Anterior cingulate cortex (tissue), 58 donors: ENCODE results near the gene IQCH.
"Not testable (repeated sequence)": the region's sequence is repeated elsewhere in the genome, so short reads cannot be mapped to it uniquely, and the experiment has no call there.

ENCODE experiments used
- DNase-seq, 58 donors: peaks; one replicate each; lab custom pipeline; 2025; lab: John Stamatoyannopoulos, UW

Gene IQCH

DNA sequence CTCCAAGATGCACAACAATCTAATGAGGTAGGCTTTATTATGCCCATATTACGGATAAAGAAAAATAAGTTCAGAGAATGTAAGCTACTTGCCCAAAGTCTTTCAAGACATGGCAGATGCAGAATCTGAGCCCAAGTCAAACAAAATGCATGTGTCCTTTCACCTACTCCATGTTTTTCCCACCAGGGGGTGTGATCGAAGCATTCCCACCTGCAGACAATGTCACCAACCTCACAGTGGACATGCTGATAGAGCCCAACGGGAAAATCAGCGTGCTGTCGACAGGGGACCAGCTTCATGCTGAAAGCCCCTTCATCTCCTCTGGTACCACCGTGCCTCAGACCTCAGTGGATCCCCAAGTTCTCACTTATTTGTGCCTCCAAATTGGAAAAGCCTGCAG, 166.5 kb downstream of the IQCH start:
- DNase-seq = no peak

DNA sequence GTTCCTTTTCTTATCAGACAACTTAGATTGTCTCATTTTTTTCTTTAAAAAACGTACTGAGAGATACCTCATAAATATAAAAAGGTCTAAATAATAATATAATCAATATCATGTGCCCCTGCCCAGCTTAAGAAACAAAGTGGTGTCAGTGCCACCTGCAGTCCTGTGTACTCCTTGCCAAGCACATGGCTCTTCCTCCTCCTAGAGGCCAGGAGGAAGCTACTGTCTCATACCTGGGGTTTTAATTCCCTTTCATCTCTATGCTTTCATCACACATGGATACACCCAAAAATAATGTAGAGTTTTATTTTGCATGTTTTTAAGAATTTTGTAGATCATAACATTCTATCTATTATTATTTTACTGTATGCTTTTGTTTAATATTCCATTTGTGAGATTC, 167.7 kb downstream of the IQCH start:
- DNase-seq = no peak

- peak in 4 of 58 donors; percentile 0 to 5 (median 1) for DNase-seq
Observed at GRCh38 chr15:67433495-67434099, 179.0 kb downstream of the IQCH start.

DNA sequence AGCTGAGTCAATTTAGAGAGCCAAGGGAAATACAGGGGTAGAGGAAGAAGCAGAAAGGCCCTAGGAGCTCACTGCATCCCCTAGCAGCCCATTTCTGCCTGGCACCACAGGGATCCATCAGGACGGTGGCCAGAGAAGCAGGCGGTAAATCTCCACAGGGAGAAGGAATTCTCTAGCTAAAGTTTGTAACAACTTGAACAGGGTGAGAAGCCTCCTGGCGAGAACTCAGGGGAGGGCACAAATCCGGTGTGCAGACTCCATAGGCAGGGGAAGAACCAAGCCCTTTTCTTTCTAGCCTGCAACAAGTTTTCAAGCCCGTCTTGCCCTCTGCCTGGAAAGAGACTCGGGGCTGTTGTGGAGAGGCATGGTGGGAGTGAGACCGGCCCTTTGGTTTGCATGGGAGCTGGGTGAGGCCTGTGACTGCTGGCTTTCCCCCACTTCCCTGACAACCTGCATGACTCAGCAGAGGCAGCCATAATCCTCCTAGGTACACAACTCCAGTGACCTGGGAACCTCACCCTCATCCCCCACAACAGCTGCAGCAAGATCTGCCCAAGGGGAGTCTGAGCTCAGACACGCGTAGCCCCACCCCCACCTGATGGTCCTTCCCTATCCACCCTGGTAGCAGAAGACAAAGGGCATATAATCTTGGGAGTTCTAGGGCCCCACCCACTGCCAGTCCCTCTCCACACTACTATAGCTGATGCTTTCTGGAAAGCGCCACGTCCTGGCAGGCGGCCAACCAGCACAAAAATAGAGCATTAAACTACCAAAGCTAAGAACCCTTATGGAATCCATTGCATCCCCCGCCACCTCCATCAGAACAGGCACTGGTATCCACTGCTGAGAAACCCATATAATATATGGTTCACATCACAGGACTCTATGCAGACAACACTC, 182.0 kb downstream of the IQCH start:
- DNase-seq = peak in 1 of 58 donors; percentile 13

DNA sequence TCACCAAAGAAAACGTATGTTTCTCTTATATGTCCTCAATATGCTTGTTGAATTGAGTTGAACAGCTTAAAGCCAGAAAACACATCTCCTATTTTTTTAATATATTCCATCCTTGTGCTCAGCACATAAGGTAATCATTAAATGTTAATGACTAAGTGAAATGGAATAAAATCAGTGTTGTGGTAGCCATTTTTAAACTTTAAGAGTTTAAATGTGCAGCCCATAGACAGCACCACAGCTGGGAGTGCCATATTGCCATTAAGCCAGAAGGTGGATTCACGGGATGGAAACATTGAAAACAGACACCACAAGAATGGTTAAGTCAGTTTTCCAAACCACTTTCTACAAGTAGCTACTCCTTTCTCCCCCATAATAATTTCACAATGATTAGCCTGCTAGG, 189.5 kb downstream of the IQCH start:
- DNase-seq = no peak

DNA sequence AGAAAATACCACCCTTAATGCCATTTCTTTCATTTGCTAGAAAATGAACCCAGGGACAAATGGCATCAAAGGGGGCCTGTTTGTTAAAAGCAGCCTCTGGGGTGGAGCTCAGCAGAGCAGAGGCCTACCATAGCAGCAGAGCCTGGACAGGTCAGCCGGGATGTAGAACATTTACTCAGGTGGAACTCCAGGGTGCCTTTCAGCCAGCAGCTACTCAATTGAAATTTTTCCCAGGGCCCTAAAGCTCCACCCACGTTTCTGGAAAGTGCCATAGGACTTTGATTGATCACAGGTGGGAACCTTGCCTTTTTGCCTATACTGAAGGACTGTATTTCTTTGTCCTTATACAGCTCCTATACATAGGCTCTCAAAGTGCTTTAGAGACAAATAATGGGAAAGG, 191.9 kb downstream of the IQCH start:
- DNase-seq = no peak

DNA sequence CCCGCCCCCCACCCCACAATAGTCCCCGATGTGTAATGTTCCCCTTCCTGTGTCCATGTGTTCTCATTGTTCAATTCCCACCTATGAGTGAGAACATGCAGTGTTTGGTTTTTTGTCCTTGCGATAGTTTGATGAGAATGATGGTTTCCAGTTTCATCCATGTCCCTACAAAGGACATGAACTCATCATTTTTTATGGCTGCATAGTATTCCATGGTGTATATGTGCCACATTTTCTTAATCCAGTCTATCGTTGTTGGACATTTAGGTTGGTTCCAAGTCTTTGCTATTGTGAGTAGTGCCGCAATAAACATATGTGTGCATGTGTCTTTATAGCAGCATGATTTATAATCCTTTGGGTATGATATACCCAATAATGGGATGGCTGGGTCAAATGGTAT, 193.8 kb downstream of the IQCH start:
- DNase-seq = not testable (repeated sequence)

DNA sequence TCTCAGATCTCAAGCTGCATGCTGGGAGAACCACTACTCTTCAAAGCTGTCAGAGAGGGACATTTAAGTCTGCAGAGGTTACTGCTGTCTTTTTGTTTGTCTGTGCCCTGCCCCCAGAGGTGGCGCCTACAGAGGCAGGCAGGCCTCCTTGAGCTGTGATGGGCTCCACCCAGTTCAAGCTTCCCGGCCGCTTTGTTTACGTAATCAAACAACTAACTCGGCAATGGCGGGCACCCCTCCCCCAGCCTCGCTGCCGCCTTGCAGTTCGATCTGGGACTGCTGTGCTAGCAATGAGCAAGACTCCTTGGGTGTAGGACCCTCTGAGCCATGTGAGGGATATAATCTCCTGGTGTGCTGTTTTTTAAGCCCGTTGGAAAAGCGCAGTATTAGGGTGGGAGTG, 199.1 kb downstream of the IQCH start:
- not testable (repeated sequence) for DNase-seq

DNA sequence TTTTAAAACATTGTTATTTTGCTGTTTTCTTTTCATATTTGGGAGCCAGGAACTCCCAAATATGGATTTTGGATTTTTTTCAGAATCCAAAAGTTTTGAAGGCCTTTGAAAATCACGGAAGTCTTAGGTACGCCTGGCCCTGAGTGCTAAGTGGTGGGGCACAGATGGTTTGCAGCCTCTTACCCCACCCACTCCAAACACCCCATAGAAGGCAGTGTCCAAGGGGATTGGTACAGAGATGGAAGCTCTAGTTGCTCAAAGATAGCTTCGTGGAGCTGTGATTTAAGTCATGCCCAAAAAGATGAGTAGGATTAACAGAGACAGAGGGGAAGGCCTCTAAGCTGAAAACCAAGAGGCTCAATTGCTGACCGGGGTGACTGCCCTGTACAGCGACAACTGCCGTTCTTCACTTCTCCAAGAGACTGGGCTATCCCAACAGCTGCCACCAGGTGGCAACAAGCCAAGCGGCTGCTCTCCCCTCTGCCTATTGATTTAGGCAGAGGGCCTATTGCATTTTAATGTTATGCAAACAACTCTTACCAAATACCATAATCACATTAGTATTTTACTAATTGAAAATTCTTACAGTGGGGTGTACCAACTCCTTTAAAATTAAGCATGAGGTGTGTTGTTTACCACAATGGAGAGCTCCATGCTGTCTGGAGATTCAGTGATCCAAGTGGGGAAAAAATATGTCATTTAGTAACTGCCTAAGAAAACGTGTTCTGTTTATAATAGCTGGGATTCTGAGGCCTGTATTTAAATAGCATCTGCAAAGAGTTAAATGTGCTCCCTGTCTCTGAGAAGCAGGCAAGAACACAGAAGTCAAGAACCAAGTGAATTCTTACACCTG, 202.3 kb downstream of the IQCH start:
- peak in 54 of 58 donors; percentile 1 to 77 (median 35) for DNase-seq

GRCh38 chr15:67458331-67459029, 203.9 kb downstream of the IQCH start:
- DNase-seq = no peak

DNA sequence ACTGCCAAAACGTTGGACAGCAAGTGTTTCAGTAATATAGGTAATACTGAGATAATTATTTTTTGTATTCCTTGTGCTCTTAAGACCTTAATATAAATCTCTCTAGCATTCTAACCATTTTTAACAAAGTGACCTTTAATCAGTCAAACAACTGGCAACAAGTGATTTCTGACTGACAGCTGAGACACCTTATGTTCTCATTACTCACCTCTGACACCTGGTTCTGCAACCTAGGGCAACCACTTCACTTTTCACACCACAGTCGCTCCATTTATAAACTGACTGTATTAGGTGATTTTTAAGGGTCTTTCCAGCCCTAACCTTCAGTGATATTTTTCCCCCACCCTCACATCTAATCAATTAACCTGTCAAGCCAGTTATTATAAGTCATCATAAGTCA, 205.9 kb downstream of the IQCH start:
- DNase-seq = no peak

DNA sequence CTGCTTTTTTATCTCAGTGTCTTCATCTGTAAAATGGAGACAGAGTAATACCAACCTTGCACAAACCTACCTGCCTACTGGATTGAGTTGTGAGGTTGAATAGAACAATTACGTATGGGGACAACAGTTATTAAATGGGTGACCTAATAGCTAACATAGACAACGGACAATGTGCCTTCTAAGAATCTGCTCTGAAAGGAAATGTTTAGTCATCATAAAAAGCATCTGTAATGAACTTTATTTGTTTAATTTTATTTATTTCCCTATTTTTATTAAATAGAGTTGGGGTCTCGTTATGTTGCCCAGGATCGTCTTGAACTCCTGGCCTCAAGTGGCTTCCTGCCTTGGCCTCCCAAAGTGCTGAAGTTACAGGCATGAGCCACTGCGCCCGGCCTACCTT, 207.1 kb downstream of the IQCH start:
- no peak for DNase-seq

DNA sequence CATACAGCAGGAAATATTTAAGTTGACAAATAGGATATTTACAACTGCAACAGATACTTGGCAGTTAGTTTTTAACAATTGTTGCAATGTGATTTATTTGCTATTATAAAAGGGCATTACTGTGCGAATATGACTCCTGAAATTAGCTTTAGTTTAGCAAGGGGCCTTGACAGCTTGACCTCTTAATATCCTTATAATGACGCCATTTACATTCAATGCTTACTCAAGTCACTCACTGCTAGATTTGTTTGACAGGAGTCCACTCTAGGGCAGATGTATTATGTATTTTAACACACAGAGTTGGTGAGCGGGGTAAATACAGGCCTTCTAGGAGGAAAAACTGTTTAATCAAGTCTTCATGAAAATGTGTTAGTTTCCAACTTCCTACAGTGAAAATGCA, 208.3 kb downstream of the IQCH start:
- DNase-seq = no peak

GRCh38 chr15:67463488-67463887, 208.9 kb downstream of the IQCH start:
- no peak for DNase-seq

DNA sequence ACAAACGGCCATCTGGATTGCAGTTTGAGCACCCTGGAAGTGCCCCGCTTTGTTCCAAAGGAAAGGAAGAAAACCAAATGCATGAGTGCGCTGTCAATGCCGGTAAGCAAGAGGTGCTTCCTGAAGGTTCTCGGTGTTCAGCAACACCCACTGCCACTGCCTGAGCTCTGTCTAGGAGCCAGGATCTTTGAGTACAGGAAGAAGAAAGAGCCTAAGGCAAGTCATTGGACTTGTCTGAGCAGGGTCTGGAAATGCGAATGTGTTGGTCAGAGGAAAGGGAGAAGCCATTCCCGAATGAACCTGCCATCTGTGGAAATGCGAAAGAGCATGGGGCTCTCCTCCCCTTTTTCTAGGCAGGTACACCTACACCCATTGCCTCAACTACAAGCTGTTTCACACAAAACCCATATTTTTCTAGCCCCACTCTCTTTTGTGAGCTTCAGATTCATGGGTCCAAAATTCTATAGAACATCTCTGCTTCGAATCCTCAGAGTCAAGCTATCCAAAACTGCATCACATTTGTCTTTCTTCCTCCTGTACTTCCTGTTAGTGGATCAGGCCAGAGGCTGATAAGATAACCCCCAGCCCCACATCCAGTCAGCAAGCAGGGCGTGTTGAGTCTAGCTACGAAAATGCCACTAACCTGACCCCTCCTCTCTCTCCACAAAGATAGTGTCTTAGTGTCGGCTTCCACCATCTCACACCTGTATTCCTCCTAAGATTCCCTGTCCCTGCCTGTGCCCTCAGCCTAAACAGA, 210.8 kb downstream of the IQCH start:
- no peak for DNase-seq

DNA sequence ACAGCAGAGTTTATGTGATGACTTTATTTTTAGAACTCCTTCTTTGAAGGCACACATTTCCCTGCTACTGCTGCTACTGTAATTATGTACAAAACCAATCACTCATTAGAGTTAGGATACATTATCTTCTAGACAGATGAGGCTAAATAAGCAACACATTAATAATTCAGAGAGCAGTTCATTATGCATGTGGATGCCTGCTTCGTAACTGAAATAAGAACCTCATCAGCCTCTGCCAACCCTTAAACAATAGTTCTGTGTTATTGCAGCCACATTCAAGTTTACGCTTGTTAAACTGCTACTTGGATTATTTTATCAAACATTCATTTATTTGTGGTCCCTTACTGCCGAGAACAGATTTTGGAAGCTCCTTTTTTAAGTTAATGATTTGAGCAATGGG, 213.8 kb downstream of the IQCH start:
- DNase-seq = peak in 1 of 58 donors; percentile 2

- no peak for DNase-seq
Observed at GRCh38 chr15:67469680-67470079, 215.1 kb downstream of the IQCH start.

GRCh38 chr15:67472957-67473356, 218.4 kb downstream of the IQCH start:
- no peak for DNase-seq

DNA sequence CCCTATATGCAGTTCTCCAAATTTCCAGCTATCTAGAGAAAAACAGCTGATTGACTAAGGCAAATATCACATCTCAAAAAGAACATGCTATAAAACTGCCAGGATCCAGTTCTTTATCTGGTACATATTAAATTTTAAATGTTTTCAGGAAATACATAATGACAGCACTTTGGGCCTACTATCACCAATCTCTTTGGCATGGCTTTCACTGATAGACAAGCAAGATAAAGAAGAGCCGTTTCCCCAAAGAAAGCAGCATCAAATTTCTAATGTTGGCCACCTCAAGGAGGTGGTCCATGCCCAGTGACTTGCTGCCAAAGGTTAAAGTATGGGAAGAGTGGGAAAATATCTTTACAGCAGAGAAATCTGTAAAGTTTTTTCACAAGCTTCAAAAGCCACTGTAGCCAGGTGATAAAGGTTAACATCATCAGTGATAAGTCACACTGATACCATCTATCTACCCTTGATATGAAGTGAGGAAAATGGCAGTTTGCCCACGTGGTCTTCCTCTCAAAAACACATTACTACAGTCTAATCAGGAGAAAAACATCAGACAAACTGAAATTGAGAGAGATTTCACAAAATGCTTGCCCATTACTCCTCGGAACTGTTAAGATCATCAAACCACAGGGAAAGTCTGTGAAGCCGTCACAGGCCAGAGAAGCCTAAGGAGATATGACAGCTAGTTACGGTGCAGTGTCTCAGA, 220.0 kb downstream of the IQCH start:
- no peak for DNase-seq
